GM06990 (cell line): ENCODE data around the gene RB1.

Source experiments
- DNase-seq: peaks from one replicate; pipeline ENCODE4 v3.0.0-alpha.2; 2011; ENCODE audit not compliant: insufficient read length; ENCODE audit errors: extremely low read depth
- H3K27me3 ChIP-seq: replicated peaks from 2 replicates; pipeline ENCODE4 v1.6.0; 2011; ENCODE audit warnings: low read length; ENCODE audit not compliant: control insufficient read depth, insufficient read depth
- H3K36me3 ChIP-seq: 2 replicates; pipeline ENCODE4 v1.5.1; 2011; ENCODE audit warnings: low read length; ENCODE audit not compliant: control insufficient read depth, insufficient read depth
- H3K4me3 ChIP-seq: replicated peaks from 2 replicates; pipeline ENCODE4 v1.5.1; 2011; ENCODE audit warnings: low read depth, mild to moderate bottlenecking, control low read depth, low read length
- CTCF ChIP-seq: IDR thresholded peaks from 2 replicates; pipeline ENCODE4 v1.5.1; 2011; ENCODE audit warnings: low read length, control low read depth, mild to moderate bottlenecking, inconsistent platforms; ENCODE audit not compliant: insufficient read depth, poor library complexity, severe bottlenecking

The RB1 gene

GRCh38 chr13:48493066-48493765 is 189.7 kb downstream of the RB1 start:
- TF ChIP-seq CTCF: no peak
- no peak overlapping the region for H3K4me3 ChIP-seq
- no peaks in the 10 kb centered on the region for H3K27me3 ChIP-seq
- H3K36me3 ChIP-seq: peaks cover 2% of the 10 kb centered on the region
- no peak for DNase-seq

GRCh38 chr13:48493851-48494250 is 190.3 kb downstream of the RB1 start:
- no peak for TF ChIP-seq CTCF
- DNase-seq: no peak
- Histone ChIP-seq H3K36me3 (peaks cover 2% of the 10 kb centered on the region), H3K4me3 (no peak overlapping the region), H3K27me3 (no peaks in the 10 kb centered on the region)

- TF ChIP-seq CTCF: no peak
- H3K4me3 ChIP-seq: no peak overlapping the region
- H3K27me3 ChIP-seq: no peaks in the 10 kb centered on the region
- no peak for DNase-seq
- H3K36me3 ChIP-seq: peaks cover 2% of the 10 kb centered on the region
These were observed 191.3 kb downstream of the RB1 start for GRCh38 chr13:48494874-48495273.

- no peak overlapping the region for H3K4me3 ChIP-seq
- no peaks in the 10 kb centered on the region for H3K27me3 ChIP-seq
- DNase-seq: no peak
- H3K36me3 ChIP-seq: peaks cover 2% of the 10 kb centered on the region
- TF ChIP-seq CTCF: no peak
These were observed 193.0 kb downstream of the RB1 start for GRCh38 chr13:48496271-48497161.

GRCh38 chr13:48497669-48498068 is 194.1 kb downstream of the RB1 start:
- DNase-seq: no peak
- no peak overlapping the region for H3K4me3 ChIP-seq
- H3K36me3 ChIP-seq: peaks cover 2% of the 10 kb centered on the region
- TF ChIP-seq CTCF: no peak
- no peaks in the 10 kb centered on the region for H3K27me3 ChIP-seq
